ENCODE results near the gene PIAS4.

GRCh38 chr19:4033028-4033956, 25.8 kb downstream of the PIAS4 start:
- TF ChIP-seq, protein P1, sequence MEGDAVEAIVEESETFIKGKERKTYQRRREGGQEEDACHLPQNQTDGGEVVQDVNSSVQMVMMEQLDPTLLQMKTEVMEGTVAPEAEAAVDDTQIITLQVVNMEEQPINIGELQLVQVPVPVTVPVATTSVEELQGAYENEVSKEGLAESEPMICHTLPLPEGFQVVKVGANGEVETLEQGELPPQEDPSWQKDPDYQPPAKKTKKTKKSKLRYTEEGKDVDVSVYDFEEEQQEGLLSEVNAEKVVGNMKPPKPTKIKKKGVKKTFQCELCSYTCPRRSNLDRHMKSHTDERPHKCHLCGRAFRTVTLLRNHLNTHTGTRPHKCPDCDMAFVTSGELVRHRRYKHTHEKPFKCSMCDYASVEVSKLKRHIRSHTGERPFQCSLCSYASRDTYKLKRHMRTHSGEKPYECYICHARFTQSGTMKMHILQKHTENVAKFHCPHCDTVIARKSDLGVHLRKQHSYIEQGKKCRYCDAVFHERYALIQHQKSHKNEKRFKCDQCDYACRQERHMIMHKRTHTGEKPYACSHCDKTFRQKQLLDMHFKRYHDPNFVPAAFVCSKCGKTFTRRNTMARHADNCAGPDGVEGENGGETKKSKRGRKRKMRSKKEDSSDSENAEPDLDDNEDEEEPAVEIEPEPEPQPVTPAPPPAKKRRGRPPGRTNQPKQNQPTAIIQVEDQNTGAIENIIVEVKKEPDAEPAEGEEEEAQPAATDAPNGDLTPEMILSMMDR (IDR thresholded peaks at IDR 0.05) = no peak
- TF ChIP-seq POLR2A (IDR thresholded peaks at IDR 0.05) = no peak
